ENCODE results near the gene ZNF597. TPM values are rescaled to one million over a fixed set of nuclear protein-coding genes. Genes with fewer than 3 reads are reported as not detected.

The ZNF597 gene
- total and polyA plus RNA-seq, 7 donors: 0.63 to 1.7 (median 1.1) TPM

- ATAC-seq (peak in 3 of 4 donors; percentile 21 to 52 (median 29)), DNase-seq (no peak)
- Histone ChIP-seq H3K4me3 (peak overlapping the region; percentile 87), H3K27me3 (ENCODE audit: insufficient read depth in 3 of 3, low read length in 2 of 3) (no peaks in the 10 kb centered on the region), H3K4me1 (peaks cover 67% of the 10 kb centered on the region), H3K36me3 (ENCODE audit: insufficient read depth in 1 of 2, low read depth in 1 of 2) (no peaks in the 10 kb centered on the region), H3K9me3 (no peaks in the 10 kb centered on the region), H3K27ac (peak overlapping the region; percentile 98)
- 20 to 35% (median 24%) methylated on average over 9 of the region's 9 CpGs for WGBS, 3 donors
- no peak for TF ChIP-seq CTCF (IDR thresholded peaks at IDR 0.05)
- intact Hi-C loops (cut with DNase I): loop anchor here (1.0 to 5.0 kb wide), 2 partner anchors 57 to 154 kb away; partner anchors contain the start of genes TIGD7 (in 1 of the 2), ZNF174 (in 1 of the 2), ZNF75A (in 1 of the 2) and ZSCAN32 (in 1 of the 2)
These were observed 16.2 kb upstream of the ZNF597 start for GRCh38 chr16:3459401-3460090.

- DNase-seq: no peak
- Histone ChIP-seq H3K4me1 (peaks cover 61% of the 10 kb centered on the region), H3K4me3 (peak overlapping the region; percentile 87), H3K9me3 (no peaks in the 10 kb centered on the region), H3K27me3 (ENCODE audit: insufficient read depth in 3 of 3, low read length in 2 of 3) (no peaks in the 10 kb centered on the region), H3K27ac (peak overlapping the region; percentile 98), H3K36me3 (ENCODE audit: insufficient read depth in 1 of 2, low read depth in 1 of 2) (no peaks in the 10 kb centered on the region)
- ATAC-seq: no peak
- intact Hi-C loops (cut with DNase I): loop anchor here (1.0 to 5.0 kb wide), 2 partner anchors 57 to 154 kb away; partner anchors contain the start of genes TIGD7 (in 1 of the 2), ZNF174 (in 1 of the 2), ZNF75A (in 1 of the 2) and ZSCAN32 (in 1 of the 2)
- 3 to 6% (median 4%) methylated on average over 10 of the region's 10 CpGs for WGBS, 3 donors
- TF ChIP-seq CTCF (IDR thresholded peaks at IDR 0.05): no peak
These were observed 15.6 kb upstream of the ZNF597 start for GRCh38 chr16:3458852-3459361.

GRCh38 chr16:3458278-3458851 lies 15.1 kb upstream of the ZNF597 start:
- Histone ChIP-seq H3K27me3 (ENCODE audit: insufficient read depth in 3 of 3, low read length in 2 of 3) (no peaks in the 10 kb centered on the region), H3K27ac (peak overlapping the region; percentile 98), H3K9me3 (no peaks in the 10 kb centered on the region), H3K36me3 (ENCODE audit: insufficient read depth in 1 of 2, low read depth in 1 of 2) (no peaks in the 10 kb centered on the region), H3K4me1 (peaks cover 61% of the 10 kb centered on the region), H3K4me3 (peak overlapping the region; percentile 87)
- peak in 1 of 2 donors; percentile 65 for DNase-seq
- no peak for ATAC-seq
- intact Hi-C loops (cut with DNase I): loop anchor here in 1 of 2 donors (5.0 kb wide), 1 partner anchor 56 kb away; the partner anchor contains the start of genes ZNF174 and ZSCAN32
- TF ChIP-seq CTCF (IDR thresholded peaks at IDR 0.05): no peak
- 0% methylated on average over 39 to 47 of the region's 47 CpGs for WGBS, 3 donors

GRCh38 chr16:3457434-3458252 lies 14.3 kb upstream of the ZNF597 start:
- WGBS, 3 donors: 0 to 1% (median 1%) methylated on average over 44 to 82 of the region's 83 CpGs
- intact Hi-C loops (cut with DNase I): loop anchor here (2.0 to 5.0 kb wide), 2 partner anchors 55 to 57 kb away; partner anchors contain the start of genes ZNF174 (in 2 of the 2) and ZSCAN32 (in 2 of the 2)
- Histone ChIP-seq H3K9me3 (no peaks in the 10 kb centered on the region), H3K4me1 (peaks cover 54% of the 10 kb centered on the region), H3K27me3 (ENCODE audit: insufficient read depth in 3 of 3, low read length in 2 of 3) (no peaks in the 10 kb centered on the region), H3K4me3 (peak overlapping the region; percentile 87), H3K36me3 (ENCODE audit: insufficient read depth in 1 of 2, low read depth in 1 of 2) (no peaks in the 10 kb centered on the region), H3K27ac (peak overlapping the region; percentile 98)
- DNase-seq (peak; percentile 93 to 97), ATAC-seq (peak; percentile 93 to 97 (median 95))
- TF ChIP-seq CTCF (IDR thresholded peaks at IDR 0.05): peak; percentile 57
